CD4-positive, alpha-beta T cell (primary cell): ENCODE results near the gene PLEKHA7. TPM values are rescaled to one million over a fixed set of nuclear protein-coding genes. Genes with fewer than 3 reads are reported as not detected.

ENCODE experiments used
- ATAC-seq: fragments of 200-7000 bp; cut with Tn5 transposase; one replicate; pipeline ENCODE4 v1.10.0; 2022; ENCODE audit warnings: mild to moderate bottlenecking; ENCODE audit not compliant: poor library complexity
- CTCF ChIA-PET: fragments of 350-600 bp; sonication (Branson Sonifier 250); formaldehyde crosslinking; loops from one replicate; lab custom pipeline; 2021; ENCODE audit warnings: antibody characterized with exemption, inconsistent platforms; lab: Charles Lee
- POLR2A ChIA-PET: fragments of 350-600 bp; sonication (Branson Sonifier 250); formaldehyde crosslinking; loops from one replicate; lab custom pipeline; 2021; ENCODE audit warnings: antibody characterized with exemption, inconsistent platforms; lab: Charles Lee
- DNase-seq, 14 experiments: peaks; one replicate each; pipeline ENCODE4 v3.0.0-alpha.2; 2013 to 2020; ENCODE audit warnings: mixed read lengths in 2 of 14
- H3K27ac ChIP-seq, 2 donors: one replicate each; pipeline versions ENCODE4 v1.5.1 to v1.7.0; 2013; ENCODE audit warnings: low read length in 2 of 2, low read depth in 1 of 2, mild to moderate bottlenecking in 1 of 2
- H3K27me3 ChIP-seq, 2 experiments: 1 replicate in 1 of 2; 2 replicates in 1 of 2; pipeline versions ENCODE4 v1.6.1 to v1.7.0; 2013; ENCODE audit warnings: low read length in 2 of 2, control low read depth in 1 of 2, mild to moderate bottlenecking in 1 of 2, moderate library complexity in 1 of 2; ENCODE audit not compliant: insufficient read depth in 2 of 2, control insufficient read depth in 1 of 2
- H3K36me3 ChIP-seq: one replicate; pipeline ENCODE4 v1.6.1; 2013; ENCODE audit warnings: low read length, control low read depth; ENCODE audit not compliant: insufficient read depth
- H3K4me1 ChIP-seq: one replicate; pipeline ENCODE4 v1.6.1; 2013; ENCODE audit warnings: low read length, control low read depth; ENCODE audit not compliant: insufficient read depth
- H3K4me3 ChIP-seq: one replicate; pipeline ENCODE4 v1.5.1; 2013; ENCODE audit warnings: mild to moderate bottlenecking, low read length, moderate library complexity
- H3K9me3 ChIP-seq, 2 experiments: 1 replicate in 1 of 2; 2 replicates in 1 of 2; pipeline versions ENCODE4 v1.6.1 to v1.7.0; 2013; ENCODE audit warnings: low read length in 2 of 2, mild to moderate bottlenecking in 2 of 2, control low read depth in 1 of 2, moderate library complexity in 1 of 2; ENCODE audit not compliant: control insufficient read depth in 1 of 2, insufficient read depth in 1 of 2
- H3K27ac Mint-ChIP-seq: one replicate; pipeline ENCODE4 v1.8.0; 2020; ENCODE audit warnings: mixed read lengths
- H3K27me3 Mint-ChIP-seq: one replicate; pipeline ENCODE4 v1.8.0; 2021; ENCODE audit warnings: mixed read lengths
- H3K36me3 Mint-ChIP-seq: one replicate; pipeline ENCODE4 v1.8.0; 2021; ENCODE audit warnings: low read depth, mixed read lengths
- H3K4me1 Mint-ChIP-seq: one replicate; pipeline ENCODE4 v1.8.0; 2021; ENCODE audit warnings: low read depth, mixed read lengths
- H3K4me3 Mint-ChIP-seq: one replicate; pipeline ENCODE4 v1.8.0; 2020; ENCODE audit warnings: mild to moderate bottlenecking, mixed read lengths
- H3K9me3 Mint-ChIP-seq: one replicate; pipeline ENCODE4 v1.8.0; 2020; ENCODE audit warnings: mixed read lengths
- intact Hi-C, 2 experiments: fragments of 100-400 bp; cut with DNase I in 1 of 2; cut with micrococcal nuclease in 1 of 2; formaldehyde crosslinking; loops; one replicate each; pipeline versions ENCODE4 v1.15.1 to v1.9.0; 2023 to 2025; cut with DNase I, micrococcal nuclease
- total RNA-seq, 174 experiments: library from RNA in 2 of 174; stranded (reverse) in 2 of 174; gene quantifications; one replicate each; pipeline ENCODE4 v1.2.3 and lab custom pipeline; 2021 to 2026
- TF ChIP-seq, protein P1 (sequence below): fragments of 200-600 bp; IDR thresholded peaks from one replicate; pipeline ENCODE4 v1.8.0; 2022; ENCODE audit warnings: antibody characterized with exemption, mild to moderate bottlenecking

Gene PLEKHA7
- total RNA-seq, 2 experiments from 2014 or later, result 4.5 to 4.8 TPM

DNA sequence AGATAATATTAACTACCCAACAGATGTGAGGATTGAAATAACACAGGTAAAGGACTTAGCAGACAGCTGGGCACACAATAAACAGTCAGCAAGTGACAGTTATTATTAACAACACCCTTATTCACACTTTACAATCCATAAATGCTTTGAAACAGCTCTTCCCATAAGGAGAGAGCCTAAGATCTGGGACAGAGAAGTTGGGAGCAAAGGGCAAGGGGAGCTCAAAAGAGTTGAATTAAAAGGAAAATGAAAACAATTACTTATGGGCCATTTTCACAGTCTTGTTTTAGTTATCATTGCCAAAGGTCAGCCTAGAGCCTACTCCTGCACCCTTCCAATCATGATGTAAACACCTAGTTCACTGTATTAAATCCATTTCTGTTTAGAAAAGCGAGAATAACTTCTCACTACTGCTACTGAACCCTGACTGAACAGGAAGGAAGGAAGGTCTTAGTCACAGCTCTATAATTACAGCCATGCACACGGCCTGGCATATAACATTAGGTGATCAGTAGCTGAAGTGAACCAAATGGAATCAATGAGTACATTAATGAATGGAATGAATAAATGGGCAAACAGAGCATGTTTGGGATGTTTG lies 111.3 kb downstream of the PLEKHA7 start:
- no peak for ATAC-seq
- Histone ChIP-seq H3K4me1 (no peaks in the 10 kb centered on the region), H3K9me3 (no peaks in the 10 kb centered on the region), H3K27me3 (no peaks in the 10 kb centered on the region), H3K4me3 (no peak overlapping the region), H3K27ac (no peak overlapping the region), H3K36me3 (no peaks in the 10 kb centered on the region)
- TF ChIP-seq, protein P1, sequence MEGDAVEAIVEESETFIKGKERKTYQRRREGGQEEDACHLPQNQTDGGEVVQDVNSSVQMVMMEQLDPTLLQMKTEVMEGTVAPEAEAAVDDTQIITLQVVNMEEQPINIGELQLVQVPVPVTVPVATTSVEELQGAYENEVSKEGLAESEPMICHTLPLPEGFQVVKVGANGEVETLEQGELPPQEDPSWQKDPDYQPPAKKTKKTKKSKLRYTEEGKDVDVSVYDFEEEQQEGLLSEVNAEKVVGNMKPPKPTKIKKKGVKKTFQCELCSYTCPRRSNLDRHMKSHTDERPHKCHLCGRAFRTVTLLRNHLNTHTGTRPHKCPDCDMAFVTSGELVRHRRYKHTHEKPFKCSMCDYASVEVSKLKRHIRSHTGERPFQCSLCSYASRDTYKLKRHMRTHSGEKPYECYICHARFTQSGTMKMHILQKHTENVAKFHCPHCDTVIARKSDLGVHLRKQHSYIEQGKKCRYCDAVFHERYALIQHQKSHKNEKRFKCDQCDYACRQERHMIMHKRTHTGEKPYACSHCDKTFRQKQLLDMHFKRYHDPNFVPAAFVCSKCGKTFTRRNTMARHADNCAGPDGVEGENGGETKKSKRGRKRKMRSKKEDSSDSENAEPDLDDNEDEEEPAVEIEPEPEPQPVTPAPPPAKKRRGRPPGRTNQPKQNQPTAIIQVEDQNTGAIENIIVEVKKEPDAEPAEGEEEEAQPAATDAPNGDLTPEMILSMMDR, result no peak
- no peak overlapping the region for H3K27ac Mint-ChIP-seq
- POLR2A ChIA-PET, result no interaction called here
- H3K4me1 Mint-ChIP-seq, result peaks cover 4% of the 10 kb centered on the region
- H3K36me3 Mint-ChIP-seq, result no peaks in the 10 kb centered on the region
- CTCF ChIA-PET, result interaction anchor here (0.6 kb wide), 1 partner anchor 12 kb away, joined by 3 read pairs; no protein-coding TSS in a partner anchor
- intact Hi-C loops, result no loop called here
- no peaks in the 10 kb centered on the region for H3K9me3 Mint-ChIP-seq
- DNase-seq, result no peak
- H3K27me3 Mint-ChIP-seq, result no peaks in the 10 kb centered on the region
- no peak overlapping the region for H3K4me3 Mint-ChIP-seq

DNA sequence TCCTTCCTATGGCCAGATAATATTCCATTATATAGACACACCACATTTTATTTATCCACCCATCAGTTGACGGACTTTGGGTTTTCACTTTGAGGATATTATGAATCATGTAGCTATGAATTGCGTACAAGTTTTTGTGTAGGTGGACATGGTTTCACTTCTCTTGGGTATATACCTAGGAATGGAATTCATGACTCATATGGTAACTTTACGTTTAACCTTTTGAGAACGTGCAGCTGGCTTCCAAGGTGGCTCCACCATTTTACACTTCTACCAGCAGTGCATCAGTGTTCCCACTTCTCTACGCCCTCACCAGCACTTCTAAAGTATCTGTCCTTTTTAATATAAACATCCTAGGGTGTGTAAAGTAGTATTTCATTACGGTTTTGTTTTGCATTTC lies 112.0 kb downstream of the PLEKHA7 start:
- Mint-ChIP-seq H3K27ac (no peak overlapping the region), H3K27me3 (no peaks in the 10 kb centered on the region), H3K9me3 (no peaks in the 10 kb centered on the region), H3K4me1 (peaks cover 4% of the 10 kb centered on the region), H3K36me3 (no peaks in the 10 kb centered on the region), H3K4me3 (no peak overlapping the region)
- ATAC-seq, result no peak
- Histone ChIP-seq H3K27me3 (no peaks in the 10 kb centered on the region), H3K9me3 (no peaks in the 10 kb centered on the region), H3K27ac (no peak overlapping the region), H3K4me1 (no peaks in the 10 kb centered on the region), H3K4me3 (no peak overlapping the region), H3K36me3 (no peaks in the 10 kb centered on the region)
- ChIA-PET POLR2A (no interaction called here), CTCF (interaction anchor here (0.6 kb wide), 1 partner anchor 11 kb away, joined by 3 read pairs; no protein-coding TSS in a partner anchor)
- TF ChIP-seq, protein P1, result no peak
- no peak for DNase-seq
- intact Hi-C loops, result no loop called here

DNA sequence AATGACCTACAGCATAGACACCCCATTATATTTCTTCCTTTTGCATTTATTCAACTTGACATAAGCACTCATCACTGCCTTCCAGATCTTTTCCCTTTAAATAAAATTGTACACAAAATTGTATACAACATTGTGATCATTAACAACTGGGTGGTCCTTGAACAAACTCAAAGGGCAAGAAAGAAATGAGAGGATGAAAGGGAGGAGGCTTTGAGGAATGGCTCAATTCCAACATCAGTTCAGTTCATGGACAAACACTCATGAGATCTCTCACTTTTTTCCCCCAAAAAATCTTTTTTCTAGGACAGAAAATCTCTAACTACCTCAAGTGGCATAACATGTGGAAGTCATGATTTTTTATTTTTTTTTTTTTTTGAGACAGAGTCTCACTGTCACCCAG lies 113.7 kb downstream of the PLEKHA7 start:
- POLR2A ChIA-PET, result no interaction called here
- ATAC-seq (no peak), DNase-seq (no peak)
- no peaks in the 10 kb centered on the region for H3K36me3 ChIP-seq
- no peaks in the 10 kb centered on the region for H3K9me3 ChIP-seq
- no peaks in the 10 kb centered on the region for H3K27me3 ChIP-seq
- intact Hi-C loops, result no loop called here
- Mint-ChIP-seq H3K27me3 (no peaks in the 10 kb centered on the region), H3K36me3 (no peaks in the 10 kb centered on the region), H3K4me3 (no peak overlapping the region), H3K4me1 (peaks cover 4% of the 10 kb centered on the region), H3K27ac (no peak overlapping the region), H3K9me3 (no peaks in the 10 kb centered on the region)
- no peak overlapping the region for H3K27ac ChIP-seq
- CTCF ChIA-PET, result no interaction called here
- H3K4me3 ChIP-seq, result no peak overlapping the region
- TF ChIP-seq, protein P1, result no peak
- H3K4me1 ChIP-seq, result no peaks in the 10 kb centered on the region
